ENCODE results near the gene SPAG17. TPM values are rescaled to one million over a fixed set of nuclear protein-coding genes. Genes with fewer than 3 reads are reported as not detected.

SPAG17 gene
- total RNA-seq, 3 donors from 2014 or later, result 1.3 to 6.9 (median 5.9) TPM

GRCh38 chr1:118204648-118205047 lies 19.6 kb upstream of the SPAG17 start:
- TF ChIP-seq POLR2AphosphoS5 (IDR thresholded peaks at IDR 0.05), result no peak
- no peaks in the 10 kb centered on the region for H3K36me3 ChIP-seq
- no peak for DNase-seq (ENCODE audit: low spot score in 2 of 2)
- no peak overlapping the region for H3K4me3 ChIP-seq
- H3K27me3 ChIP-seq, result no peaks in the 10 kb centered on the region
- no peaks in the 10 kb centered on the region for H3K4me1 ChIP-seq
- intact Hi-C loops (cut with DNase I; ENCODE audit: low total_unique reads), result no loop called here
- no peak overlapping the region for H3K27ac ChIP-seq
- H3K9me3 ChIP-seq, result no peaks in the 10 kb centered on the region

GRCh38 chr1:118204105-118204504 lies 19.1 kb upstream of the SPAG17 start:
- DNase-seq (ENCODE audit: low spot score in 2 of 2), result no peak
- Histone ChIP-seq H3K27ac (no peak overlapping the region), H3K4me3 (no peak overlapping the region), H3K4me1 (no peaks in the 10 kb centered on the region), H3K27me3 (no peaks in the 10 kb centered on the region), H3K9me3 (no peaks in the 10 kb centered on the region), H3K36me3 (no peaks in the 10 kb centered on the region)
- intact Hi-C loops (cut with DNase I; ENCODE audit: low total_unique reads), result no loop called here
- TF ChIP-seq POLR2A (IDR thresholded peaks at IDR 0.05), result no peak
- no peak for TF ChIP-seq POLR2AphosphoS5 (IDR thresholded peaks at IDR 0.05)

- Histone ChIP-seq H3K27me3 (no peaks in the 10 kb centered on the region), H3K27ac (no peak overlapping the region), H3K4me1 (no peaks in the 10 kb centered on the region), H3K9me3 (no peaks in the 10 kb centered on the region), H3K36me3 (peaks cover 4% of the 10 kb centered on the region), H3K4me3 (no peak overlapping the region)
- TF ChIP-seq POLR2A (IDR thresholded peaks at IDR 0.05) (no peak), CTCF (IDR thresholded peaks at IDR 0.05) (no peak), POLR2AphosphoS5 (IDR thresholded peaks at IDR 0.05) (no peak)
- intact Hi-C loops (cut with DNase I; ENCODE audit: low total_unique reads), result no loop called here
- DNase-seq (ENCODE audit: low spot score in 2 of 2), result no peak
Measured at GRCh38 chr1:118202076-118202608, 17.1 kb upstream of the SPAG17 start.

GRCh38 chr1:118201524-118201923 lies 16.5 kb upstream of the SPAG17 start:
- no peaks in the 10 kb centered on the region for H3K27me3 ChIP-seq
- no peak for TF ChIP-seq CTCF (IDR thresholded peaks at IDR 0.05)
- TF ChIP-seq POLR2AphosphoS5 (IDR thresholded peaks at IDR 0.05), result no peak
- TF ChIP-seq POLR2A (IDR thresholded peaks at IDR 0.05), result no peak
- no peak for DNase-seq (ENCODE audit: low spot score in 2 of 2)
- H3K36me3 ChIP-seq, result peaks cover 4% of the 10 kb centered on the region
- no peaks in the 10 kb centered on the region for H3K9me3 ChIP-seq
- H3K27ac ChIP-seq, result no peak overlapping the region
- no peaks in the 10 kb centered on the region for H3K4me1 ChIP-seq
- intact Hi-C loops (cut with DNase I; ENCODE audit: low total_unique reads), result no loop called here
- H3K4me3 ChIP-seq, result no peak overlapping the region

DNA sequence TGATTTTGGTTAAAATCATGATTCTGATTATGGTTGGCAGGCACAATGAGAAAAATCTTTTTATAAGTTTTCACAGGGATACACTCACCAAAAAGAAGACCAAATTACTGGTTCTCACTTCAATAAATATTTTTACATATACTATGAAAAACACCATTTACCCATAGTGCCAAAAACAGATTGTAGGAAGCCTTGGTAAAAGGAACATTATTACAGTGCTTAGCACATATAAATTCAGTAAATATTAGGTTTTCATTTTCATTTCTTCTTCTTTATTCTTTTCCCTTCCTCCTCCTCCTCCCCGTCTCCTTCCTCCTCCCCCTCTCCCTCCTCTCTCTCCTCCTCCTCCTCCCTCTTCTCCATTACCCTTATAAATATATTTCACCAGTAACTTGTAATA lies 15.8 kb upstream of the SPAG17 start:
- no peaks in the 10 kb centered on the region for H3K9me3 ChIP-seq
- DNase-seq (ENCODE audit: low spot score in 2 of 2), result no peak
- no peak overlapping the region for H3K27ac ChIP-seq
- H3K36me3 ChIP-seq, result peaks cover 4% of the 10 kb centered on the region
- no peaks in the 10 kb centered on the region for H3K27me3 ChIP-seq
- H3K4me3 ChIP-seq, result no peak overlapping the region
- intact Hi-C loops (cut with DNase I; ENCODE audit: low total_unique reads), result no loop called here
- no peak for TF ChIP-seq CTCF (IDR thresholded peaks at IDR 0.05)
- TF ChIP-seq POLR2AphosphoS5 (IDR thresholded peaks at IDR 0.05), result no peak
- no peak for TF ChIP-seq POLR2A (IDR thresholded peaks at IDR 0.05)
- H3K4me1 ChIP-seq, result no peaks in the 10 kb centered on the region

DNA sequence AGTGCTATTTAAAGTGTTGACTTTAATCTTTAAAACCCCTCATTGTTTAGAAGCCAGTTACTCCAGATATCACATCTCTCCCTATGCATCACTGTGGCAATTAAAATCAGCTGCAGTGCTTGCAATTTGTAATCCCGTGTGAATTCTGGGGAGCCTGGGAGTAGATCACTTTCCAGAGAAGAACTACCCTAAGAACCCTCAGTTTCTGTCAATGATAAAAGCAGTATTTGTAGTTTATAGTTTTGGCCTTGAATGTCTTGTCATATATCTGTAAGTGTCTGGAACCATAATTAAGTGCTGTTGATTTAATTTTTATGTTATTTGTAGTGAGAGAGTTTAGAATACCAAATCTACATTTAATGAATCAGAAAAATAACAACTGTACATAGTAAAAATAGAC lies 5.5 kb upstream of the SPAG17 start:
- no peak overlapping the region for H3K27ac ChIP-seq
- no peaks in the 10 kb centered on the region for H3K27me3 ChIP-seq
- intact Hi-C loops (cut with DNase I; ENCODE audit: low total_unique reads), result no loop called here
- DNase-seq (ENCODE audit: low spot score in 2 of 2), result no peak
- no peak overlapping the region for H3K4me3 ChIP-seq
- no peaks in the 10 kb centered on the region for H3K4me1 ChIP-seq
- no peaks in the 10 kb centered on the region for H3K9me3 ChIP-seq
- no peaks in the 10 kb centered on the region for H3K36me3 ChIP-seq
- TF ChIP-seq CTCF (IDR thresholded peaks at IDR 0.05) (no peak), POLR2AphosphoS5 (IDR thresholded peaks at IDR 0.05) (no peak), POLR2A (IDR thresholded peaks at IDR 0.05) (no peak)
